Measurements from ENCODE around the gene MROH7.

MROH7 gene

DNA sequence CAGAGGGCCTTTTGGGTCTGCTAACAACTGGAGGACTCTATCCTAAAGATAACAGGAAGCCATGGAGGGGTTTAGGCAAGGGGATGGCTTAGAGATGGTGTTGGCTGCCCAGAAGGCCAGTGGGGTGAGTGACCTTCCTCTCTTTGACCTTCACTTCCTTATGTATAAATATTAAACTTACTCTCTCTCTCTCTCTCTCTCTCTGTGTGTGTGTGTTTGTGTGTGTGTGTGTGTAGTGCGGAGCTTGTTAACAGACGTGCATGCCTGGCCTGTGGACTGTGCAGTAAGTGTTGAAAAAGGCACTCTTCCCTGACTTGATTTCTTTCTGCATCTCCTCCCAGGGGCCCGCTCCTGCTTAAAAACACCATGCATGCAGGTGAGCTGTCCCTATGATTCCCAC is 10.0 kb downstream of the MROH7 start:
- TF ChIP-seq, protein P1, sequence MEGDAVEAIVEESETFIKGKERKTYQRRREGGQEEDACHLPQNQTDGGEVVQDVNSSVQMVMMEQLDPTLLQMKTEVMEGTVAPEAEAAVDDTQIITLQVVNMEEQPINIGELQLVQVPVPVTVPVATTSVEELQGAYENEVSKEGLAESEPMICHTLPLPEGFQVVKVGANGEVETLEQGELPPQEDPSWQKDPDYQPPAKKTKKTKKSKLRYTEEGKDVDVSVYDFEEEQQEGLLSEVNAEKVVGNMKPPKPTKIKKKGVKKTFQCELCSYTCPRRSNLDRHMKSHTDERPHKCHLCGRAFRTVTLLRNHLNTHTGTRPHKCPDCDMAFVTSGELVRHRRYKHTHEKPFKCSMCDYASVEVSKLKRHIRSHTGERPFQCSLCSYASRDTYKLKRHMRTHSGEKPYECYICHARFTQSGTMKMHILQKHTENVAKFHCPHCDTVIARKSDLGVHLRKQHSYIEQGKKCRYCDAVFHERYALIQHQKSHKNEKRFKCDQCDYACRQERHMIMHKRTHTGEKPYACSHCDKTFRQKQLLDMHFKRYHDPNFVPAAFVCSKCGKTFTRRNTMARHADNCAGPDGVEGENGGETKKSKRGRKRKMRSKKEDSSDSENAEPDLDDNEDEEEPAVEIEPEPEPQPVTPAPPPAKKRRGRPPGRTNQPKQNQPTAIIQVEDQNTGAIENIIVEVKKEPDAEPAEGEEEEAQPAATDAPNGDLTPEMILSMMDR (IDR thresholded peaks at IDR 0.05; ENCODE audit: extremely low read depth, insufficient read depth, missing control alignments): no peak
- in situ Hi-C loops (cut with MboI; ENCODE audit: low pct_unique_long_range_greater_than_20kb, low sequenced_read_pairs, unreplicated experiment): no loop called here
- no peak for DNase-seq (ENCODE audit: low spot score)

DNA sequence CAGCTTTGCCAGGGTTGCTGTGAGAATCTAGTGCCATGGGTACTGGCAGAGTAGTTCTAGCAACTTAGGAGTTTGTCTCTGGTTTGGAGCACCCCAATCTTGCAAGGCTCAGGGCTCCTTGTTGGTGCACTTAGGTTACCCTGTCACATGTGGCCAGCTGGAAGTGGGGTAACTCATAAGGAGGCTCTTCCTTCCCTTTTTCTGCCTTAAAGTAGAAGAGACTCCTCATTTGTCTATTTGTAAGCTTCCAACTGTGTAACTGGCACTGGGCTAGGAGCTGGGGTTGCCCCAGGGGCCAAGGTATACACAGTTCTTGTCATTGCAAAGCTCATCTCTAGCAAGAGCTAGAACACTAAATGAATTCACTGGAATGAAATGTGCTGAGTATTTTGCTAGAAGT is 10.6 kb downstream of the MROH7 start:
- DNase-seq (ENCODE audit: low spot score): no peak
- TF ChIP-seq, protein P1 (IDR thresholded peaks at IDR 0.05; ENCODE audit: extremely low read depth, insufficient read depth, missing control alignments): no peak
- in situ Hi-C loops (cut with MboI; ENCODE audit: low pct_unique_long_range_greater_than_20kb, low sequenced_read_pairs, unreplicated experiment): no loop called here

DNA sequence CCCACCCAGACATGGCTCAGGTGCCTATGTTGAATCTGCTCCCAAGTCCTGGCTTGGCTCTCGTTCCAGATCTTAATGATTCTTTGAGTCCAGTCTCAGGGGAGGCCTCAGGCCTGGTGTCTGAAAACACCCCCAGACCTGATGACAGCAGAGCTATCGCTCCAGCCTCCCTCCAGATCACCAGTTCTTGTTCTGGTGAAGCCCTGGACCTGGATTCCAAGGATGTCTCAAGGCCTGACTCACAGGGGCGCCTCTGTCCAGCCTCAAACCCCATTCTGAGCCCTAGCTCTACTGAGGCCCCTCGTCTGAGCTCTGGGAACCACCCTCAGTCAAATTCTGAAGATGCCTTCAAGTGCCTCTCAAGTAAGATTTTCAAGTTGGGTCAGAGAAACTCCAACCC is 11.4 kb downstream of the MROH7 start:
- no peak for DNase-seq (ENCODE audit: low spot score)
- in situ Hi-C loops (cut with MboI; ENCODE audit: low pct_unique_long_range_greater_than_20kb, low sequenced_read_pairs, unreplicated experiment): no loop called here
- TF ChIP-seq, protein P1 (IDR thresholded peaks at IDR 0.05; ENCODE audit: extremely low read depth, insufficient read depth, missing control alignments): no peak

DNA sequence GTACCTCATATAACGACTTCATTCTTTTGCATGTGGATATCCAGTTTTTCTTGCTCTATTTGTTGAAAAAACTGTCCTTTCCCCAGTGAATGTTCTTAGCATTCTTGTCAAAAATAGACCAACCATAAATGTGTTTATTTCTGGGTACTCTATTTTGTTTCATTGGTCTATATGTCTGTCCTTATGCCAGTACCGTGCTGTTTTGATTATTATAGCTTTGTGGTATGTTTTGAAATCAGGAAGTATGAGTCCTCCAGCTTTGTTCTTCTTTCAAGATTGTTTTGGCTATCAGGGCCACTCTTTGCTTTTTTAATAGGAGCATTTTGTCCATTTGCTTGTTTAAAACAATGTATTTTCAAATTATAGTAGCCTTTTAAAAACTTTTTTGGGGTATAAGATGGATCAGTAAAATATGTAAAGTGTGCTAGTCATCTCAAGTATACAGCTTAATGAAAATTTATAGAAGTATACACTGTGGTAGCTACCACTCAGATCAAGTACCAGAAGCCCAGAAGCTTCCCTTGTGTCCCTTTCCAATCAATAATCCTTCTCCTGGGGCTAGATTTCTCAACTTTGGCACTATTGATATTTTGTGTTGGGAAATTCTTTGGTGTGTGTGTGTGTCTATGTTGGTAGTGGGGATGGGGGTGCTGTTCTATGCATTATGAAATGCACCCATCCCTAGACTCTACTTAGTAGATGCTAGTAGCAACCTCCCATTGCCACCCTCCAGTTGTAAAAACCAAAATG is 16.8 kb downstream of the MROH7 start:
- no peak for DNase-seq (ENCODE audit: low spot score)
- TF ChIP-seq, protein P1 (IDR thresholded peaks at IDR 0.05; ENCODE audit: extremely low read depth, insufficient read depth, missing control alignments): no peak
- in situ Hi-C loops (cut with MboI; ENCODE audit: low pct_unique_long_range_greater_than_20kb, low sequenced_read_pairs, unreplicated experiment): no loop called here

DNA sequence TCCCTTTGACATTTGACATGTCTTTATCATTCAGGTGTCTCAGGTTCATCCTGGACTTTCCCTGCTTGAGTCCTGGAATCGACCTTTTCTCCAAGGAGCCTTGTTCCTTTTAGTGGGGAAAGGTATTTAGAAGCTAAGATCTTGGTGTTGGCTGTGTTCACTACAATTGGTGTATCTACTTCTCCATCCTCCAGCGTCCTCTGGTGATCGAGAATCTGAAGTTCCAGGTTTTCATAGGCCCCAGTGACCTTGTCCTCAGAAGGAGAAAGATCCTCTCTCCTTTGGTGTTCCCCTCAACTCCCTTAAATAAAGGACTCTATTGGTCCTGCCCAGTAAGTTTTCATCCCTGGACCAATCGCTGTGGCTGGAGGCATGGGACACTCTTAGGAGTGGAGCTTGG is 22.1 kb downstream of the MROH7 start:
- TF ChIP-seq, protein P1 (IDR thresholded peaks at IDR 0.05; ENCODE audit: extremely low read depth, insufficient read depth, missing control alignments): no peak
- DNase-seq (ENCODE audit: low spot score): no peak
- in situ Hi-C loops (cut with MboI; ENCODE audit: low pct_unique_long_range_greater_than_20kb, low sequenced_read_pairs, unreplicated experiment): loop anchor here (10.0 kb wide), 1 partner anchor 151 kb away; no protein-coding TSS in a partner anchor

DNA sequence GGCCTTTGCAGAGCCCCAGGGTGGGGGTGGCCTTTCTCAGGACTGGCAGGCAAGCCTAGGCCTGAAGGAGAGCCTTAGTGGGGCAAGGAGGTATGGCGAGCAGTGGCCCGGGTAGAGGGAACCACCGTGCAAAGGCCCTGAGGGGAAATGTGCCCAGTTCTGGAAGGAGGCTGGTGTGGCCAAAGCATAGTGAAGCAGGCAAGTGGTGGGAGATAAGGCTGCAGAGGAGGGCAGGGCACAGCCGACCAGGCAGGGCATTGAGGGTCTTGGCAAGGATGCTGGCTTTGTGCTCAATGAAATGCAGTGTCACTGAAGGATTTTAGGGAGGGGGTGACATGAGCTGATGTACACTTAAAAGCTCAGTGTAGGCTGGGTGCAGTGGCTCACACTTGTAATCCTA is 22.8 kb downstream of the MROH7 start:
- in situ Hi-C loops (cut with MboI; ENCODE audit: low pct_unique_long_range_greater_than_20kb, low sequenced_read_pairs, unreplicated experiment): loop anchor here (10.0 kb wide), 1 partner anchor 150 kb away; no protein-coding TSS in a partner anchor
- DNase-seq (ENCODE audit: low spot score): no peak
- TF ChIP-seq, protein P1 (IDR thresholded peaks at IDR 0.05; ENCODE audit: extremely low read depth, insufficient read depth, missing control alignments): no peak
